ENCODE measurements around the gene CPT1A.

Gene CPT1A

DNA sequence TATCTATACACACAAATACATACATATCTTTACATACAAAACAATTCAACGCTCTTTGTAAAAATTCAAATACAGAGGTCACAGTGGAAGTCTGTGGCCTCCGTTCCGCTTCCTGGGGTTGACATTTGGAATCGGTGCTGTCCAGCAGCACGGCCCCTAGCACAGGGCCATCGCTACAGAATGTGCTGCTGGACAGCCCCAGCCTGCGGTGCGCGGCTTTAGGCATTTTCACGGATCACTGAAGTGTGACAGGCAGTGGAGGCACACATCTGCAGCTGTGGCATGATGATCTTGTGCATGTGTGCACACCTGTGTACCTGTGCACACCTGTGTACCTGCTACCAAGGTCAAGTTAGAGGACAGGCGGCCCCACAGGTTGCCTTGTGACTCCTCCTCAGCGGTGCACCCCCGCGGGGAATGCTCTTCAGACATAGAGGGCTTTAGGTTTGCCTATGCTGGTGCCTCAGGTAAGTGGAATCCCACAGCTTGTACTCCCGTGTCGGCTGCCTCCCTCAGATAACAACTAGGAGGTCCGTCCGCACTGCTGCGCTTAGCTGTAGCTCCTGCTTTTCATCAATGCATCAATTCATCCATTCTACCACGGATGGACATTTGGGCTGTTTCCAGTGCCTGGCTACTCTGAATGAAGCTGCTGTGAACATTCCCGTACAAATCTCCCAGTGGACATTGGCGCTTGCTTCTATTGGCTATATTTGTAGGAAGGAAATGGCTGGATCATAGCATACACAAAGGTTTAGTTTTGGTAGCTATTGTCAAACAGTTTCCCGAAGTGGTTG, 127.5 kb downstream of the CPT1A start:
- DNase-seq: peak in 8 of 56 donors; percentile 2 to 13 (median 7)

DNA sequence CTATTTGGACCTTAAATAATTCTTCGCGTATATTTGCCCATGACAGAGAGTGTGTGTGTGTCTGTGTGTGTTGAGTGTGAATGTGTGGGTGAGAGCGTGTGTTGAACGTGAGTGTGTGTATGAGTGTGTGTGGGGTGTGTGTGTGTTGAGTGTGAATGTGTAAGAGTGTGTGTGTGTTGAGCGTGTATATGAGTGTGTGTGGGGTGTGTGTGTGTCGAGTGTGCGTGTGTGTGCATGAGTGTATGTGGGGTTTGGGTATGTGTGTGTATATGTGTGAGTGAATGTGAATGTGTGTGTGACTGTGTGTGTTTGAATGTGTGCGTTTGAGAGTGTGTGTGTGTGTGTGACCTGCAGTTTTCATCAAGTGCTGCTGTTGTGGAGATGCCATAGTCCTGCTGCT, 130.6 kb downstream of the CPT1A start:
- DNase-seq: no peak

DNA sequence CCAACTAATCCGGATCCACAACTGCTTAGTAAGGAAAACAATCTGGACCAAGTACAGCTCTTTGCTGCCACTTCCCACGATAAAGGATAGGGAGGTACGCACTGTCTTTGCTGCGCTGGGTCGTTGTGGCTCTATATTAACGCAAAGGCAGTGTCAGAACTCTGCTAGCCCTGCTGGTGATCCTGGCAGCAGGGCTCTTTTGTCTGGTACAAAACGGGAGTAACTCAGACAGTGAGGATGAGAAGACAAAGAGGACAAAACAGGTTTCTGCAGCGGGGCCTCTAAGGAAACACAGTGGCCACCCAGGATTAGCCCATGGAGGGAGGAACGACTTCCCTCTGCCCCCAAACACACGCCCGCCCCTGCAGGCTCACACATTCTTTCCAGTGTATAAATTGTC, 131.3 kb downstream of the CPT1A start:
- DNase-seq: no peak

DNA sequence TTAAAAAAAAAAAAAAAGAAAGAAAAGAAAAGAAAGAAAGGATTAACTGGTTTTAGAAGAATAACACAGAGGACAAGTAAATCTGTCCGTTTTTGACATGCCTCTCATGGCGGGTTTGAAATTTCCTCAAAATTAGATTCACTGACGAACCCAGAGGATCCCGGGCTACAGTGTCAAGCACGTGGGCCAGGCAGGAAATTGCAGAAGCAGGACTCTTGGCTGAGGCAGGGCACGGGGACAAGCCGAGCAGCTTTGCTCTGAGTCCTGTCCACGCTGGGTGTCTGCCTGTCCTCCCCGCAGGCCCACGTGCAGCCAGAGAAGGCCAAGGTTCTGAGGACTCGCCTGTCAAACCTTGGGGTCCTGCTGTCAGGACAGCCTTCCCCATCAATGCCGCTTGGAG, 132.7 kb downstream of the CPT1A start:
- no peak for DNase-seq

DNA sequence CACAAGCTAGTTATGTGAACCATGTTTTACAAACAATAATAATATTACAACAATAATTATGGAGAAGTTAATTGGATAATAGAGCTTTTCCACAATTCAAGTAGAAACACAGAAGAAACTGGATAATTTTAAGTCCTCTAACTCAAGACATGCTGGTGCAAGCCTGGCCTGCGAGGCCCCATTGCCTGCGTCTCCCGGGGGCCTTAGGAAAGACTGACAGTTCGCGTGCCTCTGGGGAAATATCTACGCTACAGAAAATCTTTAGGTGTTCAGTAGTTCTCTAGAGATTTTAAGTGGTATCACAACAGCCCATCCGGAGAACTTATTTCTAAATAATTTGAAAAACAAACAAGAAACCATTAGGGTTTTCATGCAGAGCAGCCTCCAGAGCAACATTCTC, 134.2 kb downstream of the CPT1A start:
- DNase-seq: no peak

DNA sequence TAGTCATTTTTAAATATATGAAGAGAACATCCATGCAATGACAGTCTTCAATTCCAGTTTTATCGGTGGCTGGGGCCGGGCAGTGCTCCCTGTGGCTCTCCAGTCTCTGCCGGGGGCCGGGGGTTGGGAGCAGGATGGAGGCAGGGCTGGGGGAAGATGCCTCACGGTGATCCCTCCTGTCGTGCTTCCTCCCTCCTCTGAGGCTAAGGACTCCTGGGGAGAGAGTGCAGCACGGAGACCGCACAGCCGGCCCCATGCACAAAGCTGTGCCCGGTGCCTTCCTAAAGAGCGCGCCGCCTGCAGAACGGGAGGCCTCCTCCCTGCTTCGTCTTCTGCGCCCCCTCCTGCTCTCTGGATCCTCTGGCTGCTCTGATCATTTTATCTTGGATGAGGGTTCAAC, 136.8 kb downstream of the CPT1A start:
- no peak for DNase-seq
